Psoas muscle (tissue), 8 donors: ENCODE measurements around the gene ENTHD1. TPM values are rescaled to one million over a fixed set of nuclear protein-coding genes. Genes with fewer than 3 reads are reported as not detected.

Source experiments
- ATAC-seq, 4 donors: fragments of 200-7000 bp; cut with Tn5 transposase; one replicate each; pipeline ENCODE4 v1.9.1; 2020; ENCODE audit warnings: moderate library complexity in 3 of 4, mild to moderate bottlenecking in 2 of 4
- DNase-seq, 2 donors: peaks; one replicate each; pipeline ENCODE4 v3.0.0-alpha.2; 2020
- H3K27ac ChIP-seq: fragments of 200-600 bp; one replicate; pipeline ENCODE4 v1.8.0; 2022
- H3K27me3 ChIP-seq, 3 donors: fragments of 200-600 bp in 1 of 3; one replicate each; pipeline versions ENCODE4 v1.6.1 to v1.8.0; 2013 to 2022; ENCODE audit warnings: low read length in 2 of 3, mild to moderate bottlenecking in 2 of 3, moderate library complexity in 1 of 3; ENCODE audit not compliant: insufficient read depth in 3 of 3
- H3K36me3 ChIP-seq, 2 donors: fragments of 200-600 bp in 1 of 2; one replicate each; pipeline versions ENCODE4 v1.6.1 to v1.8.0; 2013 to 2022; ENCODE audit warnings: low read depth in 1 of 2, mild to moderate bottlenecking in 1 of 2, moderate library complexity in 1 of 2; ENCODE audit not compliant: insufficient read depth in 1 of 2
- H3K4me1 ChIP-seq: fragments of 200-600 bp; one replicate; pipeline ENCODE4 v1.8.0; 2022
- H3K4me3 ChIP-seq: fragments of 200-600 bp; one replicate; pipeline ENCODE4 v1.8.0; 2022; ENCODE audit warnings: mild to moderate bottlenecking
- H3K9me3 ChIP-seq: fragments of 200-600 bp; one replicate; pipeline ENCODE4 v1.8.0; 2022
- WGBS, 3 donors: extraction: QIAGEN DNeasy Blood & Tissue Kit; methylation state at CpG; one replicate each; pipeline versions ENCODE4 v1.1.6 to v1.1.7; 2013; 5-methylcytosine and 5-hydroxymethylcytosine counted together
- intact Hi-C, 2 donors: fragments of 100-400 bp; cut with DNase I; formaldehyde crosslinking; loops; one replicate each; pipeline versions ENCODE4 v1.11.0 to v1.14.2; 2022
- polyA plus RNA-seq, 3 donors: library from polyadenylated mRNA; stranded (reverse); fragments of 200-250 nt; gene quantifications; one replicate each; pipeline ENCODE4 v1.2.3, GENCODE V29; 2013
- total RNA-seq, 4 donors: library from RNA; stranded (reverse); fragmentation: NEBNext Ultra II Directional in 2 of 4; extraction: Animal tissue kit (Norgen Biotek cat#: 25700) in 2 of 4; gene quantifications; one replicate each; pipeline versions ENCODE4 v1.2.1 to v1.2.4, GENCODE V29; 2021 to 2023
- TF ChIP-seq, protein P1 (sequence below): fragments of 200-600 bp; IDR thresholded peaks from one replicate; pipeline ENCODE4 v1.8.0; 2022; ENCODE audit warnings: antibody characterized with exemption
- donor health status: healthy with polysubstance abuse.
- donor health status: DM: no; HTN: no; CAD: no; lungs with moderate emphysema.
- donor health status: Bipolar disorder and iron deficiency.
- donor health status: healthy.
- donor health status: DM: yes; HTN: yes; CAD: no.
- donor health status: DM: no; HTN: no; CAD: no.
- donor health status: DM: no; HTN: no; CAD: no.
- donor health status: DM: yes; HTN: yes; CAD: no.

The ENTHD1 gene
- total and polyA plus RNA-seq, 7 donors: not detected

GRCh38 chr22:39715778-39716495 is 177.6 kb downstream of the ENTHD1 start:
- peaks cover 0 to 9% (median 0%) of the 10 kb centered on the region in 3 donors for H3K27me3 ChIP-seq
- 79 to 82% (median 81%) methylated on average over 25 of the region's 25 CpGs for WGBS, 3 donors

DNA sequence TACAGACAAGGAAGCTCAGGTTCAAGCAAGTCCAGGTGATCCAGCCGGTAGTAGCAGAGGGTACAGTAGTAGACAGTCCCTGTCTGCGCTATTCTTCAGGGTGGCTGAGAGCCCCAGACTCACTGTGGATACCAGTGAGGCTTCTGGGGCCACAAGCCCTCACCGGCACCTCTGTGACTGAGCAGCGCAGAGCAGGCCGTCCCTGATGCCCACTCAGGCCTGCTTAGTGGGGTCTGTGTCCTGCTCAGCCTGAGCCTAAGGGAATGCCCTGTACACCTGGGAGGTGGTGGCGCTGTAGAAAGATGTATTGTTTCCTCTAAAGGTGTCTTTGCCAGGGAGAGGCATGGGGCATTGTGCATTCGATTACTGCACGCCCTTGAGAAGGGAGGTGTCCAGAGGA is 179.2 kb downstream of the ENTHD1 start:
- ATAC-seq: no peak
- no peaks in the 10 kb centered on the region for H3K4me1 ChIP-seq
- TF ChIP-seq, protein P1, sequence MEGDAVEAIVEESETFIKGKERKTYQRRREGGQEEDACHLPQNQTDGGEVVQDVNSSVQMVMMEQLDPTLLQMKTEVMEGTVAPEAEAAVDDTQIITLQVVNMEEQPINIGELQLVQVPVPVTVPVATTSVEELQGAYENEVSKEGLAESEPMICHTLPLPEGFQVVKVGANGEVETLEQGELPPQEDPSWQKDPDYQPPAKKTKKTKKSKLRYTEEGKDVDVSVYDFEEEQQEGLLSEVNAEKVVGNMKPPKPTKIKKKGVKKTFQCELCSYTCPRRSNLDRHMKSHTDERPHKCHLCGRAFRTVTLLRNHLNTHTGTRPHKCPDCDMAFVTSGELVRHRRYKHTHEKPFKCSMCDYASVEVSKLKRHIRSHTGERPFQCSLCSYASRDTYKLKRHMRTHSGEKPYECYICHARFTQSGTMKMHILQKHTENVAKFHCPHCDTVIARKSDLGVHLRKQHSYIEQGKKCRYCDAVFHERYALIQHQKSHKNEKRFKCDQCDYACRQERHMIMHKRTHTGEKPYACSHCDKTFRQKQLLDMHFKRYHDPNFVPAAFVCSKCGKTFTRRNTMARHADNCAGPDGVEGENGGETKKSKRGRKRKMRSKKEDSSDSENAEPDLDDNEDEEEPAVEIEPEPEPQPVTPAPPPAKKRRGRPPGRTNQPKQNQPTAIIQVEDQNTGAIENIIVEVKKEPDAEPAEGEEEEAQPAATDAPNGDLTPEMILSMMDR: no peak
- intact Hi-C loops: no loop called here
- H3K4me3 ChIP-seq: no peak overlapping the region
- DNase-seq: no peak
- H3K36me3 ChIP-seq: no peaks in the 10 kb centered on the region
- H3K27me3 ChIP-seq: peaks cover 0 to 9% (median 0%) of the 10 kb centered on the region in 3 donors
- no peak overlapping the region for H3K27ac ChIP-seq
- WGBS, 3 donors: 94 to 95% (median 94%) methylated on average over 8 of the region's 8 CpGs
- no peaks in the 10 kb centered on the region for H3K9me3 ChIP-seq

More at GRCh38 chr22:39715778-39716495, 177.6 kb downstream of the ENTHD1 start:
- no peak for ATAC-seq
- TF ChIP-seq, protein P1: no peak
- Histone ChIP-seq H3K27ac (no peak overlapping the region), H3K4me3 (no peak overlapping the region), H3K36me3 (no peaks in the 10 kb centered on the region), H3K9me3 (no peaks in the 10 kb centered on the region), H3K4me1 (no peaks in the 10 kb centered on the region)
- no peak for DNase-seq
- intact Hi-C loops: no loop called here

- Histone ChIP-seq H3K27ac (no peak overlapping the region), H3K4me3 (no peak overlapping the region), H3K36me3 (no peaks in the 10 kb centered on the region), H3K9me3 (no peaks in the 10 kb centered on the region), H3K27me3 (peaks cover 0 to 9% (median 0%) of the 10 kb centered on the region in 3 donors), H3K4me1 (no peaks in the 10 kb centered on the region)
- no peak for ATAC-seq
- intact Hi-C loops: no loop called here
- WGBS, 3 donors: 89 to 94% (median 90%) methylated on average over 10 of the region's 10 CpGs
- TF ChIP-seq, protein P1: no peak
- DNase-seq: no peak
Observed at GRCh38 chr22:39713799-39714290, 179.7 kb downstream of the ENTHD1 start.

GRCh38 chr22:39712751-39713525 is 180.6 kb downstream of the ENTHD1 start:
- intact Hi-C loops: no loop called here
- TF ChIP-seq, protein P1: no peak
- Histone ChIP-seq H3K9me3 (no peaks in the 10 kb centered on the region), H3K4me1 (no peaks in the 10 kb centered on the region), H3K36me3 (no peaks in the 10 kb centered on the region), H3K4me3 (no peak overlapping the region), H3K27ac (no peak overlapping the region), H3K27me3 (peaks cover 0 to 9% (median 0%) of the 10 kb centered on the region in 3 donors)
- ATAC-seq: no peak
- DNase-seq: no peak
- WGBS, 3 donors: 69 to 76% (median 71%) methylated on average over 18 of the region's 18 CpGs
